H9 (cell line): ENCODE data around the gene SETD7. TPM values are rescaled to one million over a fixed set of nuclear protein-coding genes. Genes with fewer than 3 reads are reported as not detected.

Source experiments
- DNase-seq: peaks from one replicate; pipeline ENCODE4 v3.0.0-alpha.2; 2017
- H2AFZ ChIP-seq: one replicate; pipeline ENCODE4 v1.6.1; 2013; ENCODE audit warnings: mild to moderate bottlenecking, low read length, control low read depth, moderate library complexity
- H2AK5ac ChIP-seq: 2 replicates; pipeline ENCODE4 v1.6.1; 2013; ENCODE audit warnings: low read length, control low read depth, mixed read lengths; ENCODE audit not compliant: insufficient read length
- H2BK120ac ChIP-seq: one replicate; pipeline ENCODE4 v1.6.1; 2013; ENCODE audit warnings: low read depth, mild to moderate bottlenecking, low read length, control low read depth, inconsistent platforms; ENCODE audit not compliant: poor library complexity, severe bottlenecking
- H2BK12ac ChIP-seq: 2 replicates; pipeline ENCODE4 v1.6.1; 2013; ENCODE audit warnings: low read length, control low read depth, mixed read lengths, low read depth; ENCODE audit not compliant: insufficient read length
- H2BK15ac ChIP-seq: 2 replicates; pipeline ENCODE4 v1.6.1; 2013; ENCODE audit warnings: low read depth, low read length, control low read depth
- H2BK20ac ChIP-seq: one replicate; pipeline ENCODE4 v1.6.1; 2013; ENCODE audit warnings: low read depth, mild to moderate bottlenecking, low read length, control low read depth, inconsistent platforms; ENCODE audit not compliant: poor library complexity, severe bottlenecking
- H2BK5ac ChIP-seq: 2 replicates; pipeline ENCODE4 v1.6.1; 2013; ENCODE audit warnings: low read length, control low read depth, mixed read lengths; ENCODE audit not compliant: insufficient read length
- H3K14ac ChIP-seq: 2 replicates; pipeline ENCODE4 v1.6.1; 2013; ENCODE audit warnings: low read length, control low read depth; ENCODE audit not compliant: insufficient read depth
- H3K18ac ChIP-seq: 2 replicates; pipeline ENCODE4 v1.6.1; 2013; ENCODE audit warnings: low read depth, mild to moderate bottlenecking, mixed read lengths, low read length, control low read depth; ENCODE audit not compliant: insufficient read length
- H3K23ac ChIP-seq: 2 replicates; pipeline ENCODE4 v1.6.1; 2013; ENCODE audit warnings: low read length, control low read depth, mixed read lengths, low read depth; ENCODE audit not compliant: insufficient read length
- H3K23me2 ChIP-seq: 2 replicates; pipeline ENCODE4 v1.6.1; 2013; ENCODE audit warnings: low read depth, mild to moderate bottlenecking, mixed read lengths, low read length, control low read depth; ENCODE audit not compliant: insufficient read length, poor library complexity, severe bottlenecking
- H3K27ac ChIP-seq: 2 replicates; pipeline ENCODE4 v1.5.1; 2013; ENCODE audit warnings: low read length, control low read depth, mixed read lengths, low read depth; ENCODE audit not compliant: insufficient read length
- H3K27me3 ChIP-seq: 2 replicates; pipeline ENCODE4 v1.6.1; 2013; ENCODE audit warnings: low read length, control low read depth, inconsistent platforms; ENCODE audit not compliant: insufficient read depth
- H3K4ac ChIP-seq: 2 replicates; pipeline ENCODE4 v1.6.1; 2013; ENCODE audit warnings: low read depth, mild to moderate bottlenecking, control low read depth, inconsistent platforms, low read length, moderate library complexity
- H3K4me1 ChIP-seq: 2 replicates; pipeline ENCODE4 v1.6.1; 2013; ENCODE audit warnings: low read length, control low read depth, inconsistent platforms; ENCODE audit not compliant: insufficient read depth
- H3K4me2 ChIP-seq: 2 replicates; pipeline ENCODE4 v1.6.1; 2013; ENCODE audit warnings: low read length, control low read depth, mixed read lengths; ENCODE audit not compliant: insufficient read length, insufficient read depth
- H3K56ac ChIP-seq: 2 replicates; pipeline ENCODE4 v1.6.1; 2013; ENCODE audit warnings: low read depth, mild to moderate bottlenecking, mixed read lengths, low read length, control low read depth; ENCODE audit not compliant: insufficient read length
- H3K79me1 ChIP-seq: 2 replicates; pipeline ENCODE4 v1.6.1; 2013; ENCODE audit warnings: low read depth, mild to moderate bottlenecking, moderate library complexity, low read length, control low read depth, inconsistent platforms; ENCODE audit not compliant: insufficient read depth, poor library complexity, severe bottlenecking
- H3K79me2 ChIP-seq: 2 replicates; pipeline ENCODE4 v1.6.1; 2013; ENCODE audit warnings: low read length, control low read depth, inconsistent platforms; ENCODE audit not compliant: insufficient read depth
- H3K9ac ChIP-seq: 2 replicates; pipeline ENCODE4 v1.6.1; 2013; ENCODE audit warnings: low read length, control low read depth, mixed read lengths; ENCODE audit not compliant: insufficient read length; ENCODE audit errors: extremely low read depth
- H3K9me3 ChIP-seq: one replicate; pipeline ENCODE4 v1.6.1; 2013; ENCODE audit warnings: low read depth, low read length, inconsistent platforms; ENCODE audit not compliant: control insufficient read depth
- H3T11ph ChIP-seq: one replicate; pipeline ENCODE4 v1.6.1; 2013; ENCODE audit warnings: mild to moderate bottlenecking, low read length, control low read depth, inconsistent platforms
- H4K20me1 ChIP-seq: one replicate; pipeline ENCODE4 v1.6.1; 2013; ENCODE audit not compliant: control insufficient read depth, insufficient read length, insufficient read depth
- H4K5ac ChIP-seq: 2 replicates; pipeline ENCODE4 v1.6.1; 2013; ENCODE audit warnings: low read depth, mild to moderate bottlenecking, mixed read lengths, low read length, control low read depth; ENCODE audit not compliant: insufficient read length
- H4K8ac ChIP-seq: replicated peaks from 2 replicates; pipeline ENCODE4 v1.6.1; 2013; ENCODE audit warnings: low read length, control low read depth, mixed read lengths, low read depth; ENCODE audit not compliant: insufficient read length
- H4K91ac ChIP-seq: 2 replicates; pipeline ENCODE4 v1.6.1; 2013; ENCODE audit warnings: low read depth, mild to moderate bottlenecking, moderate library complexity, mixed read lengths, low read length, control low read depth; ENCODE audit not compliant: insufficient read length
- H3K27ac Mint-ChIP-seq, 3 experiments: 2 replicates in 2 of 3; 3 replicates in 1 of 3; pipeline ENCODE4 v1.8.0; 2020 to 2021; ENCODE audit warnings: mixed read lengths in 3 of 3, mild to moderate bottlenecking in 1 of 3, moderate library complexity in 1 of 3
- H3K27me3 Mint-ChIP-seq: 2 replicates; pipeline ENCODE4 v1.8.0; 2021; ENCODE audit warnings: low read depth, mild to moderate bottlenecking, moderate library complexity, mixed read lengths
- H3K36me3 Mint-ChIP-seq, 3 experiments: 2 replicates in 2 of 3; 3 replicates in 1 of 3; pipeline ENCODE4 v1.8.0; 2020 to 2021; ENCODE audit warnings: low read depth in 3 of 3, mixed read lengths in 3 of 3; ENCODE audit not compliant: insufficient read depth in 1 of 3
- H3K4me1 Mint-ChIP-seq, 2 experiments: 2 replicates each; pipeline ENCODE4 v1.8.0; 2020; ENCODE audit warnings: mixed read lengths in 2 of 2
- H3K4me3 Mint-ChIP-seq, 2 experiments: 2 replicates in 1 of 2; 3 replicates in 1 of 2; pipeline ENCODE4 v1.8.0; 2020 to 2021; ENCODE audit warnings: mild to moderate bottlenecking in 2 of 2, mixed read lengths in 2 of 2, moderate library complexity in 1 of 2
- H3K9me3 Mint-ChIP-seq, 2 experiments: 2 replicates in 1 of 2; 3 replicates in 1 of 2; pipeline ENCODE4 v1.8.0; 2020; ENCODE audit warnings: mild to moderate bottlenecking in 2 of 2, mixed read lengths in 2 of 2, moderate library complexity in 1 of 2
- CTCF ChIP-seq: fragments of 200-600 bp; sonication (generic); conservative IDR thresholded peaks from 3 replicates; pipeline ENCODE4 v1.8.0; 2021; ENCODE audit warnings: antibody characterized with exemption, mild to moderate bottlenecking
- WGBS: extraction: QIAGEN DNeasy Blood & Tissue Kit; methylation state at CpG from one replicate; pipeline ENCODE4 v1.1.7; 2013; ENCODE audit warnings: missing lambda C conversion rate, low lambda C conversion rate, mixed read lengths; ENCODE audit not compliant: insufficient read length; ENCODE audit errors: extremely low coverage; 5-methylcytosine and 5-hydroxymethylcytosine counted together
- total RNA-seq: library from RNA; stranded (reverse); gene quantifications from 2 replicates; pipeline ENCODE4 v1.2.1, GENCODE V29; 2021

The SETD7 gene
- total RNA-seq, 1 experiment from 2014 or later: 1.5 TPM

- no peak overlapping the region for H3K4me2 ChIP-seq
- no peak overlapping the region for H3K9ac ChIP-seq
- H3K4ac ChIP-seq: no peak overlapping the region
- no peak overlapping the region for H2BK12ac ChIP-seq
- H3K56ac ChIP-seq: no peak overlapping the region
- peaks cover 34% of the 10 kb centered on the region for H3K27me3 Mint-ChIP-seq
- no peaks in the 10 kb centered on the region for H4K20me1 ChIP-seq
- H3K18ac ChIP-seq: no peak overlapping the region
- H3K9me3 ChIP-seq: no peaks in the 10 kb centered on the region
- no peaks in the 10 kb centered on the region for H3K23me2 ChIP-seq
- no peak overlapping the region for H2BK120ac ChIP-seq
- no peak overlapping the region for H2BK20ac ChIP-seq
- no peak overlapping the region for H2AFZ ChIP-seq
- H3K4me3 Mint-ChIP-seq: no peak overlapping the region
- DNase-seq: no peak
- no peak for TF ChIP-seq CTCF
- H3K27me3 ChIP-seq: no peaks in the 10 kb centered on the region
- H4K8ac ChIP-seq: no peak overlapping the region
- H3K27ac ChIP-seq: no peak overlapping the region
- no peaks in the 10 kb centered on the region for H3K36me3 Mint-ChIP-seq
- H3K79me2 ChIP-seq: no peaks in the 10 kb centered on the region
- no peaks in the 10 kb centered on the region for H3K4me1 ChIP-seq
- H2BK15ac ChIP-seq: no peak overlapping the region
- H3K9me3 Mint-ChIP-seq: no peaks in the 10 kb centered on the region
- H4K5ac ChIP-seq: no peak overlapping the region
- no peak overlapping the region for H3T11ph ChIP-seq
- H3K27ac Mint-ChIP-seq: no peak overlapping the region
- no peak overlapping the region for H3K14ac ChIP-seq
- no peaks in the 10 kb centered on the region for H3K4me1 Mint-ChIP-seq
- H2BK5ac ChIP-seq: no peak overlapping the region
- no CpG with 5 or more reads among the region's 6 CpGs for WGBS
- no peak overlapping the region for H2AK5ac ChIP-seq
- no peak overlapping the region for H4K91ac ChIP-seq
- H3K79me1 ChIP-seq: no peaks in the 10 kb centered on the region
- H3K23ac ChIP-seq: no peak overlapping the region
Observed at GRCh38 chr4:139599594-139600374, 43.8 kb upstream of the SETD7 start.
